SU-DHL-6 (cell line): Measurements from ENCODE around the gene PTPN12.

ENCODE experiments used
- CTCF ChIP-seq: fragments of 200-600 bp; sonication (generic); IDR thresholded peaks from one replicate; pipeline ENCODE4 v1.5.1; 2017; ENCODE audit warnings: antibody characterized with exemption, mild to moderate bottlenecking, low read length, moderate library complexity; ENCODE audit not compliant: insufficient read depth, poor library complexity, severe bottlenecking
- EZH2phosphoT487 ChIP-seq: fragments of 200-600 bp; sonication (generic), shearing (Covaris generic); conservative IDR thresholded peaks from 2 replicates; pipeline ENCODE4 v1.6.1; 2018; ENCODE audit warnings: mild to moderate bottlenecking, antibody characterized with exemption, low read length, moderate library complexity, mixed read lengths

- TF ChIP-seq EZH2phosphoT487, result no peak
- no peak for TF ChIP-seq CTCF
Measured at GRCh38 chr7:77506899-77507298, 30.2 kb upstream of the PTPN12 start.
